Epithelial cell of esophagus (primary cell): ENCODE results near the gene FSD1.

Experiments
- DNase-seq: peaks from one replicate; pipeline ENCODE4 v3.0.0; 2010; ENCODE audit warnings: low read depth
- H3K4me3 ChIP-seq: 2 replicates; pipeline ENCODE4 v1.5.1; 2011; ENCODE audit warnings: mild to moderate bottlenecking, low read length, control low read depth
- CTCF ChIP-seq: IDR thresholded peaks from 2 replicates; pipeline ENCODE4 v1.5.1; 2011; ENCODE audit warnings: low read depth, mild to moderate bottlenecking, low read length, control low read depth, inconsistent platforms; ENCODE audit not compliant: insufficient read depth; ENCODE audit errors: missing control alignments

Gene FSD1

DNA sequence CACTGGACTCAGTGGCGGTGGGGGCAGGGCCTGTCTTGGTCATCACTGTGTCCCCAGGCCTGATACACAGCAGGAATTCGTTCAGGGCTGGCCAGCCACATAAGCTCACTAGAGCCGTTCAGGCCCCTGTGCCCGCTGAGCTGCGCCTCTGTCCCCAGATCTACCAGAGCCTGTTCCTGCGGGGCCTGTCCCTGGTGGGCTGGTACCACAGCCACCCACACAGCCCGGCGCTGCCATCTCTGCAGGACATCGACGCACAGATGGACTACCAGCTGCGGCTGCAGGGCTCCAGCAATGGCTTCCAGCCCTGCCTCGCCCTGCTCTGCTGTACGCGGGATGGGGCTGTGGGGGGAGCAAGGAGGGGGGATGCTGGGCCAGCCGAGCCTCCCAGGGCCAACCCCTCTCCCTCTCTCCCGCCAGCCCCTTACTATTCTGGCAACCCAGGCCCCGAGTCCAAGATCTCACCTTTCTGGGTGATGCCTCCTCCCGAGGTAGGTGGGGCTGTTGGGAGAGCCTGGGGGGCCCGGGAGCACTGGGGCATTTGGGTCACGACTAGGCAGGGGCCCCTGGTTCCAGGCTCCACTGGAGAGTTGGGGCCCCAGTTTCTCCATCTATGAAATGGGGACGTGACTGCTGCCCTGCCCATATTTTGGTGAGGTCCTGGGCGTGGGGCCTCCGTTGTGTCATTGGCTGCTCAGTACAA is 52.8 kb downstream of the FSD1 start:
- TF ChIP-seq CTCF, result no peak
- DNase-seq, result no peak
- no peak overlapping the region for H3K4me3 ChIP-seq

- DNase-seq, result no peak
- no peak for TF ChIP-seq CTCF
- no peak overlapping the region for H3K4me3 ChIP-seq
Measured at GRCh38 chr19:4357921-4358326, 53.5 kb downstream of the FSD1 start.

DNA sequence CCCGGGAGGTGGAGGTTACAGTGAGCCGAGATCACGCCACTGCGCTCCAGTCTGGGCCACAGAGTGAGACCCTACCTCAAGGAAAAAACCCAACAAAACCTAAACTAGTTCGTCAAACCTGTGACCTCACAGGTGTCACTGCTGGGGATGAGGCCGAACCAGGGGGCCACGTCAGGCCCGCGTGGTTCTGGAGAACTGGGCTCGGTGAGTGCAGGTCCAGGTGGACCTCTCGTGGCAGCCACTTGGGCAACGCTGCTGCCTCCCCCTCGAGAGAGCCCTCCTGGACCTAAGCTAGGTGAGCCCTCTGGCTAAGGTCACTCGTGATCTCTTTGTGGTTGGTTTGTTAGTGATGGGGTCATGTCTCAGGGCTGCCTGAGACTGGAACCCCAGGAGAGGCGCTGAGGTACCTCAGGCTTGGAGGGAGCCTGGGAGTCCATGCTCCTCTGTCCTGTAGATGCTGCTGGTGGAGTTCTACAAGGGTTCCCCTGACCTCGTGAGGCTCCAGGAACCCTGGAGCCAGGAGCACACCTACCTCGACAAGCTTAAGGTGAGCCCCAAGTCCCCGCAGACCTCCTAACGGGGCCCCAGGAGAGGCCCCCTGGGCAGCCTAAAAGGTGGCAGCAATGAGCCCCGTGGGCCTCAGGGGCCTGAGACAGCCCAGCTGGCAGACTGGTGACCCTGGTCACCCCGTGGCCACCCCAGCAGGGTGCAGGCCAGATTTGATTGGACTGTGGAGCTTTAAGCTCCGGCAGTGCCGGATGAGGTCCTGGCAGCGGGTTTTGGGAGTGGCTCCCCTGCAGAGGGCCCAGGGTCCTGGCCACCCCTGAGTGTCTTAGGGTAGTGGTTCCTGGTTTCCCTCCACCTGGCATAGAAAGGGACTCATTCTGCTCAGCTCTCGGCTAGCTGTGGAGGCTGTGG is 54.6 kb downstream of the FSD1 start:
- DNase-seq, result no peak
- H3K4me3 ChIP-seq, result no peak overlapping the region
- no peak for TF ChIP-seq CTCF

DNA sequence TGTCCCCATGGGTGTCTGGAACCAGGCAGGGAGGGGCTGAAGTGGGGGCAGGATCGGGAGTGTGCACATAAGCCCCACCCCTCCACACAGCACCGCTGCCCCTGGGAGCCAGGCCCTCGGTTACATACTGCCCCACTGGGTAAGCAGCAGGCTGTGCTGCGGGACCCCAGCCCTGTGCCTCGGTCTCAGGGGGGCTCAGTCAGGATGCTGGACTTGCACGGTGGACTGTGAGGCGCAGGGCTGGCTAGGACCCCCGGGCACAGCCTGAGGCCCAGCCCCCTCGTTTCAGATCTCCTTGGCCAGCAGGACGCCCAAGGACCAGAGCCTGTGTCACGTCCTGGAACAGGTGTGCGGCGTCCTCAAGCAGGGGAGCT is 55.2 kb downstream of the FSD1 start:
- no peak for DNase-seq
- TF ChIP-seq CTCF, result no peak
- H3K4me3 ChIP-seq, result no peak overlapping the region

- TF ChIP-seq CTCF, result no peak
- no peak overlapping the region for H3K4me3 ChIP-seq
- DNase-seq, result no peak
Measured at GRCh38 chr19:4360081-4360569, 55.7 kb downstream of the FSD1 start.

GRCh38 chr19:4360641-4361151 is 56.3 kb downstream of the FSD1 start:
- H3K4me3 ChIP-seq, result no peak overlapping the region
- no peak for DNase-seq
- TF ChIP-seq CTCF, result no peak
